Panc1 (cell line): ENCODE measurements around the gene KCNK15. TPM values are rescaled to one million over a fixed set of nuclear protein-coding genes. Genes with fewer than 3 reads are reported as not detected.

Experiments used
- ATAC-seq: fragments of 200-7000 bp; cut with Tn5 transposase; 2 replicates; pipeline ENCODE4 v1.9.1; 2020; ENCODE audit warnings: mild to moderate bottlenecking, moderate library complexity
- BruUV-seq: library from RNA; stranded (reverse); fragments of 400-500 nt; replicated peaks from 2 replicates; lab custom pipeline; 2021; lab: Mats Ljungman, UMichigan
- CTCF ChIA-PET: fragments of 300-600 bp; sonication (Branson Sonifier 250); formaldehyde crosslinking; loops from one replicate; lab custom pipeline; 2022; ENCODE audit warnings: antibody characterized with exemption; lab: Charles Lee
- POLR2A ChIA-PET: fragments of 300-600 bp; sonication (Branson Sonifier 250); formaldehyde crosslinking; loops from one replicate; lab custom pipeline; 2022; ENCODE audit warnings: antibody characterized with exemption; lab: Charles Lee
- DNase-seq: peaks from one replicate; pipeline ENCODE4 v3.0.0-alpha.2; 2010; ENCODE audit warnings: low read depth, low spot score
- H3K27ac ChIP-seq: 2 replicates; pipeline ENCODE4 v1.5.1; 2011; ENCODE audit warnings: mild to moderate bottlenecking, low read length, inconsistent platforms
- H3K27me3 ChIP-seq: fragments of 200-500 bp; sonication (Bioruptor generic); 2 replicates; pipeline ENCODE4 v1.6.0; 2014; ENCODE audit warnings: low read length, inconsistent platforms; ENCODE audit not compliant: control insufficient read depth, insufficient read depth
- H3K36me3 ChIP-seq: fragments of 200-500 bp; sonication (Bioruptor generic); 2 replicates; pipeline ENCODE4 v1.5.1; 2014; ENCODE audit warnings: inconsistent platforms, mild to moderate bottlenecking, low read length, moderate library complexity; ENCODE audit not compliant: control insufficient read depth, insufficient read depth
- H3K4me1 ChIP-seq: 2 replicates; pipeline ENCODE4 v1.5.1; 2011; ENCODE audit warnings: inconsistent platforms, mild to moderate bottlenecking, low read length, moderate library complexity; ENCODE audit not compliant: control insufficient read depth, insufficient read depth
- H3K4me3 ChIP-seq, 2 experiments: 2 replicates each; pipeline ENCODE4 v1.5.1; 2011 to 2012; ENCODE audit warnings: low read depth in 2 of 2, low read length in 2 of 2, mild to moderate bottlenecking in 2 of 2, inconsistent platforms in 1 of 2, moderate library complexity in 1 of 2
- H3K9me3 ChIP-seq: fragments of 200-500 bp; sonication (Bioruptor generic); 2 replicates; pipeline ENCODE4 v1.5.1; 2014; ENCODE audit warnings: low read depth, mild to moderate bottlenecking, inconsistent platforms, low read length, moderate library complexity; ENCODE audit not compliant: control insufficient read depth, insufficient read depth
- POLR2AphosphoS5 ChIP-seq: IDR thresholded peaks from 2 replicates; pipeline ENCODE4 v1.6.1; 2012; ENCODE audit warnings: mild to moderate bottlenecking, low read depth, low read length, moderate library complexity
- SIN3A ChIP-seq: IDR thresholded peaks from 2 replicates; pipeline ENCODE4 v1.6.1; 2012; ENCODE audit warnings: low read depth, mild to moderate bottlenecking, low read length, moderate library complexity, borderline replicate concordance; ENCODE audit not compliant: insufficient read depth
- TCF7L2 ChIP-seq: IDR thresholded peaks from 2 replicates; pipeline ENCODE4 v1.6.1; 2011; ENCODE audit warnings: mild to moderate bottlenecking, low read depth, low read length, inconsistent platforms
- in situ Hi-C: cut with HindIII; loops from 2 replicates; pipeline ENCODE4 v1.10.0; 2016; ENCODE audit warnings: low sequenced_read_pairs, low pct_unique_long_range_greater_than_20kb
- intact Hi-C: fragments of 100-400 bp; cut with micrococcal nuclease; formaldehyde crosslinking; loops from one replicate; pipeline ENCODE4 v1.10.0; 2022; ENCODE audit not compliant: unreplicated experiment
- total RNA-seq: library from RNA; stranded (reverse); gene quantifications from one replicate; pipeline ENCODE4 v1.2.1, GENCODE V29; 2021; ENCODE audit not compliant: unreplicated experiment
- TF ChIP-seq, protein P1 (sequence below): fragments of 450-650 bp; IDR thresholded peaks from 2 replicates; pipeline ENCODE4 v1.5.1; 2017; ENCODE audit warnings: mild to moderate bottlenecking
- TF ChIP-seq, protein P2 (sequence below), 2 experiments: IDR thresholded peaks; 2 replicates each; pipeline ENCODE4 v1.6.1; 2011 to 2012; ENCODE audit warnings: low read depth in 2 of 2, control low read depth in 1 of 2, low read length in 1 of 2, mild to moderate bottlenecking in 1 of 2, moderate library complexity in 1 of 2; ENCODE audit not compliant: insufficient read depth in 1 of 2

Gene KCNK15
- total RNA-seq, 1 experiment from 2014 or later = 7.4 TPM

GRCh38 chr20:44721785-44722054 lies 23.9 kb upstream of the KCNK15 start:
- Histone ChIP-seq H3K4me1 (peaks cover 60% of the 10 kb centered on the region), H3K27me3 (no peaks in the 10 kb centered on the region), H3K4me3 (no peak overlapping the region), H3K27ac (peak overlapping the region; percentile 62), H3K36me3 (no peaks in the 10 kb centered on the region), H3K9me3 (no peaks in the 10 kb centered on the region)
- intact Hi-C loops (no loop called here), in situ Hi-C loops (no loop called here)
- no peak for TF ChIP-seq SIN3A
- TF ChIP-seq, protein P1, sequence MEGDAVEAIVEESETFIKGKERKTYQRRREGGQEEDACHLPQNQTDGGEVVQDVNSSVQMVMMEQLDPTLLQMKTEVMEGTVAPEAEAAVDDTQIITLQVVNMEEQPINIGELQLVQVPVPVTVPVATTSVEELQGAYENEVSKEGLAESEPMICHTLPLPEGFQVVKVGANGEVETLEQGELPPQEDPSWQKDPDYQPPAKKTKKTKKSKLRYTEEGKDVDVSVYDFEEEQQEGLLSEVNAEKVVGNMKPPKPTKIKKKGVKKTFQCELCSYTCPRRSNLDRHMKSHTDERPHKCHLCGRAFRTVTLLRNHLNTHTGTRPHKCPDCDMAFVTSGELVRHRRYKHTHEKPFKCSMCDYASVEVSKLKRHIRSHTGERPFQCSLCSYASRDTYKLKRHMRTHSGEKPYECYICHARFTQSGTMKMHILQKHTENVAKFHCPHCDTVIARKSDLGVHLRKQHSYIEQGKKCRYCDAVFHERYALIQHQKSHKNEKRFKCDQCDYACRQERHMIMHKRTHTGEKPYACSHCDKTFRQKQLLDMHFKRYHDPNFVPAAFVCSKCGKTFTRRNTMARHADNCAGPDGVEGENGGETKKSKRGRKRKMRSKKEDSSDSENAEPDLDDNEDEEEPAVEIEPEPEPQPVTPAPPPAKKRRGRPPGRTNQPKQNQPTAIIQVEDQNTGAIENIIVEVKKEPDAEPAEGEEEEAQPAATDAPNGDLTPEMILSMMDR = no peak
- no peak for TF ChIP-seq POLR2AphosphoS5
- TF ChIP-seq, protein P2, sequence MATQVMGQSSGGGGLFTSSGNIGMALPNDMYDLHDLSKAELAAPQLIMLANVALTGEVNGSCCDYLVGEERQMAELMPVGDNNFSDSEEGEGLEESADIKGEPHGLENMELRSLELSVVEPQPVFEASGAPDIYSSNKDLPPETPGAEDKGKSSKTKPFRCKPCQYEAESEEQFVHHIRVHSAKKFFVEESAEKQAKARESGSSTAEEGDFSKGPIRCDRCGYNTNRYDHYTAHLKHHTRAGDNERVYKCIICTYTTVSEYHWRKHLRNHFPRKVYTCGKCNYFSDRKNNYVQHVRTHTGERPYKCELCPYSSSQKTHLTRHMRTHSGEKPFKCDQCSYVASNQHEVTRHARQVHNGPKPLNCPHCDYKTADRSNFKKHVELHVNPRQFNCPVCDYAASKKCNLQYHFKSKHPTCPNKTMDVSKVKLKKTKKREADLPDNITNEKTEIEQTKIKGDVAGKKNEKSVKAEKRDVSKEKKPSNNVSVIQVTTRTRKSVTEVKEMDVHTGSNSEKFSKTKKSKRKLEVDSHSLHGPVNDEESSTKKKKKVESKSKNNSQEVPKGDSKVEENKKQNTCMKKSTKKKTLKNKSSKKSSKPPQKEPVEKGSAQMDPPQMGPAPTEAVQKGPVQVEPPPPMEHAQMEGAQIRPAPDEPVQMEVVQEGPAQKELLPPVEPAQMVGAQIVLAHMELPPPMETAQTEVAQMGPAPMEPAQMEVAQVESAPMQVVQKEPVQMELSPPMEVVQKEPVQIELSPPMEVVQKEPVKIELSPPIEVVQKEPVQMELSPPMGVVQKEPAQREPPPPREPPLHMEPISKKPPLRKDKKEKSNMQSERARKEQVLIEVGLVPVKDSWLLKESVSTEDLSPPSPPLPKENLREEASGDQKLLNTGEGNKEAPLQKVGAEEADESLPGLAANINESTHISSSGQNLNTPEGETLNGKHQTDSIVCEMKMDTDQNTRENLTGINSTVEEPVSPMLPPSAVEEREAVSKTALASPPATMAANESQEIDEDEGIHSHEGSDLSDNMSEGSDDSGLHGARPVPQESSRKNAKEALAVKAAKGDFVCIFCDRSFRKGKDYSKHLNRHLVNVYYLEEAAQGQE (IDR thresholded peaks at IDR 0.05; ENCODE audit: insufficient read depth in 1 of 2, low read depth in 2 of 2, low read length in 1 of 2) = no peak
- TF ChIP-seq TCF7L2 = no peak
- DNase-seq (no peak), ATAC-seq (no peak)
- no TSS peak for BruUV-seq
- ChIA-PET POLR2A (interaction anchor here (0.7 kb wide), 1 partner anchor 223 kb away, joined by 6 read pairs; no protein-coding TSS in a partner anchor), CTCF (interaction anchor here (0.7 to 1.2 kb wide), 2 partner anchors 10 to 24 kb away, joined by 5 read pairs; no protein-coding TSS in a partner anchor)

DNA sequence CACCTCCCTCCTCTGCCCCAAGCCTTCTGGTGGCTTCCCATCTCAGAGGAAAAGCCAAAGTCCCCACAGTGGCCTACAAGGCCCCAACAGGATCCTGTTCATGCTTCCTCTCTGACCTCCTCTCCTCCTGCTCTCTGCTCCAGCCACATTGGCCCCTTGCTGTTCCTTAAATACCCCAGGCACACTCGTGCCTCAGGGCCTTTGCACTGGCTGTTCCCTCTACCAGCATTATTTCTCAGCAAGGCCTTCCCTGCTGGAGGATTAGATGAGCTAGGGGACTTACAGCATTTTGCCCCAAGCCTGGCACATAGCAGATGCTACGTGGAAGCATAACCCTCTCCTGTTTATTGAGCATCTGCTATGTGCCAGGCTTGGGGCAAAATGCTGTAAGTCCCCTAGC lies 22.7 kb upstream of the KCNK15 start:
- H3K27ac ChIP-seq = peak overlapping the region; percentile 62

More for the DNA sequence above, 22.7 kb upstream of the KCNK15 start:
- Histone ChIP-seq H3K4me3 (no peak overlapping the region), H3K9me3 (no peaks in the 10 kb centered on the region), H3K36me3 (no peaks in the 10 kb centered on the region), H3K27me3 (no peaks in the 10 kb centered on the region), H3K4me1 (peaks cover 57% of the 10 kb centered on the region)
- no peak for DNase-seq
- TF ChIP-seq, protein P1 = no peak
- TF ChIP-seq, protein P2 (IDR thresholded peaks at IDR 0.05; ENCODE audit: insufficient read depth in 1 of 2, low read depth in 2 of 2, low read length in 1 of 2) = no peak
- no peak for TF ChIP-seq TCF7L2
- no peak for TF ChIP-seq SIN3A
- no peak for TF ChIP-seq POLR2AphosphoS5
- intact Hi-C loops (no loop called here), in situ Hi-C loops (no loop called here)
- ChIA-PET POLR2A (interaction anchor here (1.3 kb wide), 1 partner anchor 20 kb away, joined by 3 read pairs; no protein-coding TSS in a partner anchor), CTCF (no interaction called here)
- no TSS peak for BruUV-seq
- no peak for ATAC-seq
